GM21737 (cell line): ENCODE results near the gene ANO8.
A peak's percentile ranks its signal among the peaks of the same experiment; 100 is the strongest.
"Not testable (repeated sequence)": the region's sequence is repeated elsewhere in the genome, so short reads cannot be mapped to it uniquely, and the experiment has no call there.

Source experiments
- ATAC-seq: cut with Tn5 transposase; IDR thresholded peaks from one replicate; pipeline ENCODE4 v1.9.1; 2021; ENCODE audit warnings: mild to moderate bottlenecking, moderate library complexity; ENCODE audit not compliant: unreplicated experiment

Gene ANO8

DNA sequence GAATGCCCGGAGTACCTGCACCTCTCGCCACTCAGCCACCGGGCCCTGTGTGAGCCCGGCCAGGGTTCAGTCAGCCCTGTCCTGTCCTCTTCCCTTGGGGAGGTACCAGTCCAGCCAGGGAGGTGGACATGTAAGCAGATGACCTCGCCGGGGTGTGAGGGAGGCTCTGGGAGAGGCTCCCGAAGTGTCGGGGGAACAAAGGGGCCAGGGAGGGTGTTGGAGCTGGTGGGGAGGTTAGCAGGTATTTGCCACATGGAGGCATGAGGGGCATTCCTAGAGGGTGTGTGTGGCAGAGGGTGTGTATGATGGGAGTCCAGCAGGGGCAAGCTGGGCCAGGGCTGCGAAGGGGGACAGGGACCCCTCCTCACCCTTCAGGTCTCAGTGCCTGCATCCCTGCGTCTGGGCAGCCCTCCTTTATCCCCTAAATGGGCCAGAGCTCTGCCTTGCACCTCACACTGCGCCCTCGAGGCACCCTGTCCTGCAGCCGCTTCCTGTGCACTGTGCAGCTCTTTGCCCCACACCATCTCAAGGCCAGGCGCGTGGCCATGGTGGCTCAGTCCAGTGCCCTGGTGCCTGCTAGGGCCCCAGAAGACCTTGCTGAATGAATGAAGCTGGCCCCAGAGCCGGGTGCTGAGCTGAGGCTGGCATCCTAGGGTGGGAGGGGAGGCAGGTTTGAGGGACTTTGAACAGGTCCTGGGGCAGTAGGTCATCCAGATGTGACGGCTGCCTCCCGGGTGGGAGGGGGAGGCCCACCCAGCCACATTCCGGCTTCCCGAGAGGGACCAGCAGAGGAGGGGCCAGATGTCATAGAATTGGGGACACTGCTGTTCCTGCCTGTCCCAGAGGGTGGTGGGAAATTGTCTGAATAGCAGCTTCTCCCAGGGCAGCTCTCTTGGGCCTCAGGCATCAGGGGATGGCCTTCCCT is 22.2 kb downstream of the ANO8 start:
- no peak for ATAC-seq

DNA sequence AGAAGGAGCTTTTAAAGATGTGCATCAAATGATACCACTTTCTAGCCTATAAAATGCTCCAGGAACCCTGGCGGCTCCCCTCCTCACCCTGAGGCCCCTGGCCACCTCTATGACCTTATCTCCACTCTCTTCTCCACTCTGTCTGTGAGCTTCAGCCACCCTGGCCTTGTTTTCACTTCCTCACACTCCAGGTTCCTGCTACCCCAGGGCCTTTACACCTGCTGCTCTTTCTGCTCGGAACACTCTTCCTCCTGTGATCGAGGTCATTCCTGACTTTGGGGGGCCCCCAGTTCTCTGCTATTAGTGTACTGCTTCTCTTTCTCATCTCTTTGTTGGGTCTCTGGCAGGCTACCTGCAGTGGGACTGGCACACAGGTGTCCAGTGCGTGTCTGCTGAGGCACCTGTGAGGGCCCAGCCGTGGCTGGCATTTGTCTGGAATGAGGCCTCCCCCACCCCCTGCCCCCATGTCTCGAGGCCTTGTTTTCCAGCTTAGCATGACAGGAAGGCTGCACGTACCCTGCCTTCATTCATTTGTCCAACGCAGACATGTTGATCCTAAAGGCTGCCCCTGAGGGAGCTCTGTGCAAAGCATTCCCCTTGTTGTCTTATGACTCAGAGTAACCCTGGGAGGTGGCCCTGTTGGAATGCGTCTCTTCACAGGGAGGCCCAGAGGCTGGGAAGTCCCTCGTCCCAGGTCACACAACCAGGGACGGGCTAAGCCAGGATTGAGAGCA is 23.0 kb downstream of the ANO8 start:
- no peak for ATAC-seq

DNA sequence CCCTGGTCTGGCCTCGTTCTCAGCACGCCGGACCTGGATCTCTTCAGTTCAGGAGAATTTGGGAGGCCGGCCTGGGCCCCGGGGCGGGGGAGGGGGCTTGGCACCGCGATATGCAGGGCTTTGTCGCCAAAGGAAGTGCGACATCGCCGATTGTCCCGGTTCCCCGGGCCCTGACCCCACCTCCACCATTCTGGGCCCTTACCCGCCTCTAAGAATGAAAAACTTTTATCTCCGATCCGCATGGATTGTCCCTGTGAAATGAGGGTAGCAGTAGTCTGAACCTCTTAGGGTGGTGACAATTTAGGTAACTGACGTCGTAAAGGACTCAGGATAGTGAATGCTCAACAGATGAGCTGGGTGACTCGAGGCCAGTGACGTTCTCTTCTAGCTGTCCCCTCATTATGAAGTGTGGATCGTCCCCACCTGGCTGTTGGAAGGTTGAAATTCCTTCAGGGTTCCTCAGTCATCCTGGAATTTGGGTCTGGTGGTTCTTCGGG is 24.6 kb downstream of the ANO8 start:
- ATAC-seq: no peak

DNA sequence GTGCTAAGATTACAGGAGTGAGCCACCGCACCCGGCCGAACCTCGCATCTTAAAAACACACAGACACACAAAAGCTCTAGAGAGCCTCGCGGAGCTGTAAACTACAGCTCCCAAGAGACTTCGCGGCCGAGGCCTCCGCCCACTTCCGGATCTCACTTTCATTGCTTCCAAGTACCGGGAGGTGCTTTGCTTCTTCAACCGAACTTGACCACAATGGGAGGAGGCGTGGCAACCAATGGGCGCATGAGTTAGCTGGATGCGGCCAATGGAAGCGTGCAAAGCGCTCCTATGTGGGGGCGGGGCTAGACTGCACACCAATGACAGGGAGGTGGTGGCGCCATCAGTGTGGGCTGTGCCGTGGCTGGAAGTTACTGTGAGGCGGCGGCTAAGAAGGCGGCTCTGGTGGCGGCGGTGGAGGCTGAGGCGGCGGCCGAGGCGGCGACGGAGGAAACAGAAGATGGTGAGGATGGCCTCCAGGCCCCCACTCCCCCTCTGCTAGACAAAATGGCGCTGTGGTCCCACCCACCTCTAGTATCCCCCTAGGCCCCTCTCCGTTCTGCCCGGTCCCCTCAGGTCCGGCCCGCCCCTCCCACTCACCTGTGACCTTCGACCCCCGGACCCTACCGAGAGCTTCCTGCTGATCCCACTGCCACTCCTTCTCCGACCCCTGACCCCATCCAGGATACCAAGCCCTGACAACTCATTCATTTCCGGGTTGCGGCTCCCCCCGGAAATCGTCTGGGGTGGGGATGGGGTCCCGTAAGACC is 25.3 kb downstream of the ANO8 start, which contains the start of gene DDA1:
Gene DDA1 (plus strand): TSS at position 366 of the 767 bp plus-strand sequence. CDS start 92 bp downstream, at position 458.
- ATAC-seq: peak; percentile 52

DNA sequence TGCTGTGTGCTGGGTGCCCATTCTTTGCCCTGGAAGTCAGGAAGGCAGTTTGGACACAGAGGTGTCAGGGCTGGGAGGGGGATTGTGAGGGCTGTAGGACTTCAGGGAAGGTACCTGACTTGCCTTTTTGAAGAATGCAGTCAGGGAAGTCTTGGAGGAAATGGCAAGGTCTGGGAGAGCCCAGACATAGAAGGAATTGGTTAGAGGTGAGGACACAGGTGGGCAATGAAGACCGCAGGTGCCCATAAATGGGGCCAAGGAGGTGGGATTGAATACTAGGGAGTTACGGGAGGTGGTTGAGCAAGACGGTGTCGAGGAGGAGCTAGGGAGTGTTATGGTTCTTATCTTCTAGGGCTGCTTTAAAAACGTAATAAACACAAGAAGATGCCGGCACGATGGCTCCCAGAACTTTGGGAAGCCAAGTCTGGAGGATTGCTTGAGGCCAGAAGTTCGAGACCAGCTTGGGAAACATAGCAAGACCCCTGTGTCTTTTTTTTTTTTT is 26.7 kb downstream of the ANO8 start:
- no peak for ATAC-seq

DNA sequence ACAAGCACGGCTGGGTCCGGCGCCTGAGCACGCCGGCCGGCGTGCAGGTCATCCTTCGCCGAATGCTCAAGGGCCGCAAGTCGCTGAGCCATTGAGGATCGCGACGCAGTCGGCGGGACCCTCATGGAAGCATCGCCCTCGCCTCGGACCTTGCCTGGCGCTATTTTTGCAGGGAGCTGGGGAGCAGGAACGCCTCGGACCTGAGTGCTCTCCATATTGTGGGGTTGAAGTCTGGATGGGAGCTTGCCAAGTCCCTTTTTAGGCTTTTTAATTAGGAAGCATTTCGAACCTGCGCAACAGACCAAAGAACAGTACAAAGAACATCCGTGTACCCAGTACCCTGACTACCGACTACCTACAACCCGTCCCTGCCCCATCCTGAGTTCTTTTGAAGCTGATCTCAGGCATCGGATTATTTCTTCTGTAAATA is 28.4 kb downstream of the ANO8 start:
- ATAC-seq: no peak

DNA sequence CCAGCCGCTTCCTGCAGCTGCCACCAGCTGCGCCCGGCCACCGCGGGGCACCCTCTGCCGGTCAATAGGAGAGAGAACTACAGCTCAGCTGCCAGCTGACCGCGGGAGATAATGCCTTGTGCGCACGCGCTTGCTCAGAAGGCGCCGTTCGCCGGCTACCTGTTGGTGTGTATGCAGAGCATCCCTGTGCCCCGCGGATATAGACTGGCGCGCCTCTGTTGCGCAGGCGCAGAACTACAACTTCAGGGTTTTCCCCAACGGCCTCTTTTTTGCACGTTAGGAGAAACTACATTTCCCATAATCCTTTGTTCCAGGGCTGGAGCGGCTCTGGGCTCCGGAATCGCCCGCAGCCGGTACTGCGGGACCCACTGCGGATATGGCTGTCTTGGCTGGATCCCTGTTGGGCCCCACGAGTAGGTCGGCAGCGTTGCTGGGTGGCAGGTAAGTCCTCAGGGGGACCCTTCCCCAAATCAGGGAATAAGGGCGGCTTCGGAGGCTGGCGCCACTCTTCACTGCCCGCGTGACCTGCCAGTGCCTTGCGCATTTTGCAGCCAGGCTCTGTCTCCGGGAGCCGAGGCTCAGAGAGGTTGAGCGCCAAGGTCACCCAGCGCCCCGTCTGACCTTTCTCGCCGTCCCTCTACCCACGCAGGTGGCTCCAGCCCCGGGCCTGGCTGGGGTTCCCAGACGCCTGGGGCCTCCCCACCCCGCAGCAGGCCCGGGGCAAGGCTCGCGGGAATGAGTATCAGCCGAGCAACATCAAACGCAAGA is 29.0 kb downstream of the ANO8 start, which contains the start of gene MRPL34:
Gene MRPL34 (plus strand): TSS at position 356 of the 768 bp plus-strand sequence. CDS start 21 bp downstream, at position 377.
- ATAC-seq: peak; percentile 52

DNA sequence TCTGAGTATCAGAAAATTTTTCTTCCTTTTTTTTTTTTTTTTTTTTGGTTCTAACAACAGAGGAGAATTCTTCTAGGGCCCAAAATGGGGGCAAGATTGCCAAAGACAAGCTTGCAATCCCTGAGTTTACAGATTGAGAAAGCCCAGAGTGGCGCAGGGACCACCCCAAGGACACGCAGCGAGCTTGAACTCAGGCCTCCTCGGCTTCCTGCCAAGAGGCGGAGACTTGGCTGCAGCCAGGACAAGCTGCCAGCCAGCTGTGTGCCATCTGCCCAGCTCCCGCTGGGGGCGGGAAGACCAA is 29.5 kb downstream of the ANO8 start:
- ATAC-seq: no peak

DNA sequence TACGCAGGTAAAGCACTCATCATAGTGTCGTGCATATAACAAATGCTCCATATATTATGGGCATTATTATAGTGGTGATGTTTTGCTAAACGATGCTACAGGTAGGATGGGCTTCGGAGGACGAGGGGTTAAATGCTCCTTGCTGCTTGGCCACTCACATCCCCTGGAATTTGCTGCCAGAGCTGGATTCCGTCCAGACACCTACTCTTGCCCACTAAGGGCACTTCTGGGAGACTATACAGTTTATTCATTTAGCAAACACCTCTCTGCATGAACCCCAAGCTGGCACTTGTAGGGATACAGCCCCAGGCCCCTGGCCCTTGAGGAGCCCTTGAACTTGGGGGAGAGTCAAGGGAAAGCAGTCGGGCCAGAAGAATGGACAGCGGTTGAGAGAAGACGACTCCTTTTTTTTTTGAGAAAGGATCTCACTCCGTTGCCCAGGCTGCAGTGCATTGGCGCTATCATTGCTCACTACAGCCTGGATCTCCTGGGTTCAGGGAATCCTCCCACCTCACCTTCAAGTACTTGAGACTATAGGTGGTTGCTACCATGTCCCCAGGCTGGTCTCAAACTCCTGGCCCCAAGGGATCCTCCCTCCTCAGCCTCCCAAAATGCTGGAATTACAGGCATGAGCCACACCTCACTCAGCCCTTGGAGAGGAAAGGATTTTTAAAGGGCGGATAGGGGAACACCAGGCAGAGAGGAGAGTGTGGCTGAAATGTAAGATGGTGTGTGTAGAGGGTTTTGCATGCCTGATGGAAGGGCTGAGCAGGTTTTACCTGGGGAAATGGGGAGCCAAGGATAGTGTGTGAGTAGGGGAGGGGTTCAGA is 30.1 kb downstream of the ANO8 start:
- ATAC-seq: no peak

DNA sequence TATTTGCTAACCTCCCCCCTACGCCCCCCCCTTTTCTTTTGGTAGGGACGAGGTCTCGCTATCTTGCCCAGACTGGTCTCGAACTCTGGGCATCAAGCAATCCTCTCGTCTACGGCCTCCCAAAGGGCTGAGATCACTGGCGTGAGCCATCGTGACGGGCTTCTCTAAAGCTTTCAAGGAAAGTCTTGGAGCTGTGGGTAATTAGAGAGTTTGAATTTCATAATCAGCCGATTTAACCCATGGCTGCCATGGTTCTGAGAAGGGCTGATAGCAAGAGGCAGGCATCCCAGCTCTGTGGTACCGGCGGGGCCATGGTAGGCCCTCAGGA is 30.8 kb downstream of the ANO8 start:
- no peak for ATAC-seq

DNA sequence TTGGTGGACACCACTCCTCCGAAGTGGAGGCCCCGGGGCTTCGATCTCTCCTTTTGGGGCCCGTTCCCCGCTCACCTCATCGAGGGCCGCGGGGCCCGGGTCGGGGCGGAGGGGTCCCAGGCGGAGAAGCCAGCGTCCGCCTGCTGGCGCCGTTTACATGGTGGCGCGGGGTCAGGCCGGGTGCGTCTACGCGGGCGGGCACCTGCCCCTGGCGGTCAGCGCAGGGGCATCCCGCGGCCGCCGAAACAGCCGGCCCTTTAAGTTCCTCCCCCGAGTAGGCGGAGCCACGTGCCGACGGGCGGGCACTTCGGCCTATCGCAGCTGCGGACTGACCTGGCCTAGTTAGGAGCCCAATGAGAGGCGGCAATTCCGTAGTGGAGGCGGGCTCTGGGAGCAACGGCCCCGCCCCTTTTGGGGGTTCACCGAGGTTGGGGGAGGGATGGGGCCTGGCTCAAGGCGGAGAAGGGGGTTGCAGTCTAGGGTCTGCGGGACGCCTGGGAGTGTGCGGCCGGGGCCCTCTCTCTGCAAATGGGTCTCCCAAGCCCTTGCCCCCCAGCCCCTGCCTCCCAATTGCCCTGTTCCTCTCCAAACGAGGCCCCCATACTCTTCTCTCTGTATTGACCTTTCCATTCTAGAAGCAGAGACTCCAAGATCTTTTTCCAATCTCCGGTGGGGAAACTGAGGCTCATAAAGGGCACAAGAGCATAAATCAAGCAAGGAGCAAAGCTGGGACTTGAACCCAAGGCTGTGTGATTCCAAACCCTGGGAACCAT is 31.3 kb downstream of the ANO8 start, which contains the start of gene ABHD8:
Gene ABHD8 (minus strand): TSS at position 259 of the 773 bp plus-strand sequence. CDS start 1,809 bp downstream, outside the sequence.
- peak; percentile 51 for ATAC-seq

DNA sequence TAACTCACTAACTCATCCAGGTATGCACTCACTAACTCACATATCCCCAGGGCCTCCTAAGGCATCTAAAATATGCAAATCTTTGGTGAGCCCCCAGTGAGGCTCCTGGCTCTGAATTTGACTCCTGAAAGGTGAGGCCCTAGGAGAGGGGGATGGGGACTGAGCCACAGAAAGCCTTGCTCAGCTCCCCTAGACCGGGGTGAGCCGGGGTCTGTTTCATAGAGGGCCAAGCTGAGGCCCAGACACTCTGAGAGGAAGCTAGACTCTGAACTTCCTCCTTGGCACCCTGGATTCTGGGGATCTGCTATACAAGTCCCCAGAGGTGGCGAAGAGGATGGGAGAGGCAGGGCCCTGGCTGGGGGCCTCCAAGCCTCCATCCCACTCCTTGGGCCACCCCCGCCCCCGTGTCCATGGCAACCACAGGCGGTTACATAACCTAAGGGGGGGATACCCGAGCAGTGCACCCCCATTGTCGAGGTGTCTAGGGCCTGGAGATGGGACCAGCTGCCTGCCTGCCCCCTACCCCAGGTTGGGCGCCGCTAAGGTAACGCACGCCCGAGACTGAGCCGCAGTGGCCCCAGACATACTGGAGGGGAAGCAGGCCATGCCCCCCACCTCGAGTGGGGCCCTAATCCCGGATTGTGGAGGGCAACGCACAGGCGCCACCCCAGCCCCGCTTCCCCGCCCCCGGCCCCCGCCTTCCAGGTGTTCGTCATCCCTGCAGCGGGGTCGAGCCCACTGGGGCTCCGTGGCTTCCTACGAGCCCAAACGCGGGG is 32.1 kb downstream of the ANO8 start:
- ATAC-seq: no peak

DNA sequence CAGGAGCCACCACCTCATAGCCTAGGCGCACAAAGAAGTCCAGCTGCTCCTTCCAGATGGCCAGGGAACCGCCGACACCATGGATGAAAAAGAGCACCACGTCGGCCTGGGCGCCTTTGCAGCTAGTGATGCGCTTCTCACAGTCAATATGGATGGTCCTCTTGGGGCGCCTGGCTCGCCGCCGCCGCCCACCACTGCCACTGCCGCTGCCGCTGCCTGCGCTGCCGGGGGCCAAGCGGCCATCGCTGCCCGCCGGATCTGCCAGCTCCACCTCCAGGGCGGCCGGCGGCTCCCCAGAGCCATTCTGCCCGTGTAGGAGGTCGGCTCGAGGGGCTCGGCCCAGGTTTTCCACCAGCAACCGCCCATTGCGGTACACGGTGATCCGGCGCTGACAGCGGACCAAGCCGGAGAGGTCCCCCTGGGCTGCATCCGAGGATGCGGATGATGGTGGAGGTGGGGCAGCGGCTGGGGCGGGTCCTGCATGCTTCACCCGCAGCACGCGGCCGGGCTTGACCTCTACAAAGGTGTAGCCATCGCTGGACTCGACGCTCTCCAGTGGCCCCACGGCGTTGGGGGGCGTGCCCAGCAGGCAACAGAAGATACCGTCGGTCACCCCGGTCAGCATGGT is 33.5 kb downstream of the ANO8 start:
- ATAC-seq: no peak

DNA sequence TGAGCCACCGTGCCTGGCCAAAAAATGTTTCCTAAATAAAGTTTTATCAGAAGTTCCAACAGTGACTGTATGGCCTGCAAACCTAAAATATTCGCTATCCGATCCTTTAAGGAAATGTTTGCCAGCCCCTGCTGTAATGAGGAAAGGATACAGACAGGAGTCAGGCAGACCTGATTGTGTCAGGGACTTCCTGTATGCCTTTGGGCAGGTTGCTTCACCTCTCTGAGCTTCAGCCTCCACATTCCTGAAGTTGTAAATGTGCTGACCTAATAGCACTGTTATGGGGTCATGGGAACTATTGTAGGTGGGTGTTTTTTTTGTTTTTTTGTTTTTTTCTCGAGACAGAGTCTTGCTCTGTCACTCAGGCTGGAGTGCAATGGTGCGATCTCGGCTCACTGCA is 37.7 kb downstream of the ANO8 start:
- ATAC-seq: no peak

DNA sequence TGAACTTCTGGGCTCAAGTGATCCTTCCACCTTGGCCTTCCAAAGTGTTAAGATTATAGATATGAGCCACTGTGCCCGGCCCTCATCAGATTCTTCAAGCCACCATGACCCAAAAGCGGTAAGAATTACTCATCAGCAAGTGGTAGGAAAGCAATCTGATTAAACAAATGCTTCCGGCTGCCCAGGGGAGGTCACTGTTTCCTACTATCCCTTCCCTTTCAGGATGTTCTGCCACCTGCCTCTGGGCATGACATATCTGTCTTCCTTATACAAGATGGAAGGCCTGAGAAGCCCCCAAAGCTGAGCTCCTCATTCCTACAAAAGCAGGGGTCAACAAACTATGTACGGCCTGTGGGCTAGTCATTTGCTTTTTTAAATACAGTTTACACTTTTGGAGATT is 38.4 kb downstream of the ANO8 start:
- ATAC-seq: no peak

DNA sequence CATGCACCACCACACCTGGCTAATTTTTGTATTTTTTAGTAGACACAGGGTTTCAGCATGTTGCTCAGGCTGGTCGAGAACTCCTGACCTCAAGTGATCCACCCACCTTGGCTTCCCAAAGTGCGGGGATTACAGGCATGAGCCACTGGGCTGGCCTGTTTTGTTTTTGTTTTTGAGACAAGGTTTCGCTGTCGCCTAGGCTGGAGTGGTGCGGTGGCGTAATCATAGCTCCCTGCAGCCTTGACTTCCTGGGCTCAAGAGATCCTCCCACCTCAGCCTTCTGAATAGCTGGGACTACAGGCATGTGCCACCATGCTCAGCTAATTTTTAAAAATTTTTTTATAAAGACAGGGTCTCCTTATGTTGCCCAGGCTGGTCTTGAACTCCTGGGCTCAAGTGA is 39.1 kb downstream of the ANO8 start:
- not testable (repeated sequence) for ATAC-seq
